ENCODE results near the gene SHLD3.
"Not testable (repeated sequence)": the region's sequence is repeated elsewhere in the genome, so short reads cannot be mapped to it uniquely, and the experiment has no call there.

The SHLD3 gene

DNA sequence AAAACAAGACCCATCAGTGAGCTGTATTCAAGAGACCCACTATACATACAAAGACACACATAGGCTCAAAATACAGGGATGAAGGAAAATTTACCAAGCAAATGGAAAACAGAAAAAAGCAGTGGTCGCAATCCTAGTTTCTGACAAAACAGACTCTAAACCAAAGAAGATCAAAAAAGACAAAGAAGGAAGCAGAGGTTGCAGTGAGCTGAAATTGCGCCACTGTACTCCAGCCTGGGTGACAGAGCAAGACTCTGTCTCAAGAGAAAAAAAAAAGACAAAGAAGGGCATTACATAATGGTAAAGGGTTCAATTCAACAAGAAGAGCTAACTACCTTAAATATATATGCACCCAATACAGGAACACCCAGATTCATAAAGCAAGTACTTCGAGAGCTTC lies 51.2 kb downstream of the SHLD3 start:
- DNase-seq = not testable (repeated sequence)

Measured in right kidney (tissue), 1 donor.